Ovary (tissue), 9 donors: ENCODE measurements around the gene ANLN. TPM values are rescaled to one million over a fixed set of nuclear protein-coding genes. Genes with fewer than 3 reads are reported as not detected.

Experiments used
- DNase-seq, 5 donors: peaks; one replicate each; pipeline ENCODE4 v3.0.0-alpha.2; 2019 to 2020
- H3K27ac ChIP-seq, 2 donors: fragments of 200-600 bp; one replicate each; pipeline versions ENCODE4 v1.5.1 to v1.8.0; 2019 to 2022
- H3K27me3 ChIP-seq: fragments of 200-600 bp; one replicate; pipeline ENCODE4 v1.8.0; 2022
- H3K36me3 ChIP-seq: fragments of 200-600 bp; sonication (generic); one replicate; pipeline ENCODE4 v1.5.1; 2019
- H3K4me1 ChIP-seq: one replicate; pipeline ENCODE4 v1.8.1; 2013; ENCODE audit warnings: mild to moderate bottlenecking, moderate library complexity; ENCODE audit not compliant: insufficient read depth
- H3K4me3 ChIP-seq: fragments of 200-600 bp; sonication (generic); one replicate; pipeline ENCODE4 v1.5.1; 2017
- H3K9me3 ChIP-seq, 2 donors: fragments of 200-600 bp in 1 of 2; sonication (generic) in 1 of 2; one replicate each; pipeline versions ENCODE4 v1.5.1 to v1.8.1; 2013 to 2019; ENCODE audit warnings: mild to moderate bottlenecking in 1 of 2, moderate library complexity in 1 of 2
- EP300 ChIP-seq: sonication (generic); formaldehyde crosslinking; IDR thresholded peaks from one replicate; pipeline ENCODE4 v1.6.1; 2017; ENCODE audit warnings: antibody characterized with exemption
- POLR2A ChIP-seq: fragments of 450-650 bp; IDR thresholded peaks from one replicate; pipeline ENCODE4 v1.6.1; 2017; ENCODE audit warnings: antibody characterized with exemption, mild to moderate bottlenecking, moderate library complexity
- WGBS, 3 donors: extraction: QIAGEN DNeasy Blood & Tissue Kit in 1 of 3; methylation state at CpG; one replicate each; pipeline versions ENCODE4 v1.1.5 to v1.1.7; 2013 to 2017; 5-methylcytosine and 5-hydroxymethylcytosine counted together
- intact Hi-C, 4 donors: fragments of 100-400 bp; cut with DNase I; formaldehyde crosslinking; loops; one replicate each; pipeline versions ENCODE4 v1.11.0 to v1.15.1; 2022 to 2023
- polyA plus RNA-seq, 2 donors: library from polyadenylated mRNA; stranded (reverse); fragments of 200-250 nt in 1 of 2; fragments of 350-450 nt in 1 of 2; fragmentation: Illumina TruSeq in 1 of 2; extraction: RNeasy Lipid Tissue Mini Kit (QIAGEN cat#74804) in 1 of 2; gene quantifications; one replicate each; pipeline ENCODE4 v1.2.3, GENCODE V29; 2013 to 2014
- total RNA-seq, 7 donors: library from RNA; depleted of rRNA in 2 of 7; stranded (reverse); fragments of >200 nt in 2 of 7; fragmentation: NEBNext Ultra II Directional in 3 of 7; extraction: Animal tissue kit (Norgen Biotek cat#: 25700) in 3 of 7; gene quantifications; one replicate each; pipeline versions ENCODE4 v1.1.0 to v1.2.4, GENCODE V29; 2016 to 2023
- TF ChIP-seq, protein P1 (sequence below), 3 donors: fragments of 450-650 bp in 2 of 3; fragments of 200-600 bp in 1 of 3; IDR thresholded peaks; one replicate each; pipeline versions ENCODE4 v1.5.1 to v1.8.0; 2016 to 2022; ENCODE audit warnings: antibody characterized with exemption in 3 of 3, mild to moderate bottlenecking in 1 of 3
- donor health status: DM: no; HTN: no; CAD: no; lungs with moderate emphysema.
- donor health status: DM: no; HTN: no; CAD: no.
- donor health status: Bipolar disorder and iron deficiency.
- donor health status: DM: yes; HTN: yes; CAD: no.
- donor health status: DM: no; HTN: no; CAD: no.
- donor health status: DM: yes; HTN: yes; CAD: no.

Gene ANLN
- total and polyA plus RNA-seq, 9 donors: 0.50 to 6.0 (median 2.6) TPM

DNA sequence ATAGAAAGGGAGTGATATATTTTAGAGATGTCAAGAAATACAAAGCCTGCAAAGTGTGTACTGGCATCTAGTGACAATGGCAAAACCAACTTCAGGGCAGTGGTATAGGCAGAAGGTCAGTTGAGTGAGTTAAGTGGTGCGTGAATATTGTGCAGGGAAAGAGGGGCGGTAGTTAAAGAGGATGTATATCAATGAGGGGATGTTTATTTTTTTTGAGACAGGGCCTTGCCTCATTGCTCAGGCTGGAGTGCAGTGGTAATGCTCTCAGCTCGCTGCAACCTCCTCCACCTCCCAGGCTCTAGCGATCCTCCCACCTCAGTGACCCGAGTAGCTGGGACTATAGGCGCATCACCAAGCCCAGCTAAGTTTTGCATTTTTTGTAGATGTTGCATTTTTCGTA is 13.8 kb downstream of the ANLN start:
- Histone ChIP-seq H3K27ac (no peak overlapping the region), H3K4me1 (no peaks in the 10 kb centered on the region), H3K27me3 (no peaks in the 10 kb centered on the region), H3K9me3 (no peaks in the 10 kb centered on the region), H3K4me3 (no peak overlapping the region), H3K36me3 (no peaks in the 10 kb centered on the region)
- TF ChIP-seq, protein P1, sequence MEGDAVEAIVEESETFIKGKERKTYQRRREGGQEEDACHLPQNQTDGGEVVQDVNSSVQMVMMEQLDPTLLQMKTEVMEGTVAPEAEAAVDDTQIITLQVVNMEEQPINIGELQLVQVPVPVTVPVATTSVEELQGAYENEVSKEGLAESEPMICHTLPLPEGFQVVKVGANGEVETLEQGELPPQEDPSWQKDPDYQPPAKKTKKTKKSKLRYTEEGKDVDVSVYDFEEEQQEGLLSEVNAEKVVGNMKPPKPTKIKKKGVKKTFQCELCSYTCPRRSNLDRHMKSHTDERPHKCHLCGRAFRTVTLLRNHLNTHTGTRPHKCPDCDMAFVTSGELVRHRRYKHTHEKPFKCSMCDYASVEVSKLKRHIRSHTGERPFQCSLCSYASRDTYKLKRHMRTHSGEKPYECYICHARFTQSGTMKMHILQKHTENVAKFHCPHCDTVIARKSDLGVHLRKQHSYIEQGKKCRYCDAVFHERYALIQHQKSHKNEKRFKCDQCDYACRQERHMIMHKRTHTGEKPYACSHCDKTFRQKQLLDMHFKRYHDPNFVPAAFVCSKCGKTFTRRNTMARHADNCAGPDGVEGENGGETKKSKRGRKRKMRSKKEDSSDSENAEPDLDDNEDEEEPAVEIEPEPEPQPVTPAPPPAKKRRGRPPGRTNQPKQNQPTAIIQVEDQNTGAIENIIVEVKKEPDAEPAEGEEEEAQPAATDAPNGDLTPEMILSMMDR (IDR thresholded peaks at IDR 0.05): no peak
- TF ChIP-seq POLR2A (no peak), EP300 (no peak)
- DNase-seq: no peak
- intact Hi-C loops: no loop called here
- WGBS, 3 donors: 90 to 97% (median 94%) methylated on average over 7 of the region's 7 CpGs

DNA sequence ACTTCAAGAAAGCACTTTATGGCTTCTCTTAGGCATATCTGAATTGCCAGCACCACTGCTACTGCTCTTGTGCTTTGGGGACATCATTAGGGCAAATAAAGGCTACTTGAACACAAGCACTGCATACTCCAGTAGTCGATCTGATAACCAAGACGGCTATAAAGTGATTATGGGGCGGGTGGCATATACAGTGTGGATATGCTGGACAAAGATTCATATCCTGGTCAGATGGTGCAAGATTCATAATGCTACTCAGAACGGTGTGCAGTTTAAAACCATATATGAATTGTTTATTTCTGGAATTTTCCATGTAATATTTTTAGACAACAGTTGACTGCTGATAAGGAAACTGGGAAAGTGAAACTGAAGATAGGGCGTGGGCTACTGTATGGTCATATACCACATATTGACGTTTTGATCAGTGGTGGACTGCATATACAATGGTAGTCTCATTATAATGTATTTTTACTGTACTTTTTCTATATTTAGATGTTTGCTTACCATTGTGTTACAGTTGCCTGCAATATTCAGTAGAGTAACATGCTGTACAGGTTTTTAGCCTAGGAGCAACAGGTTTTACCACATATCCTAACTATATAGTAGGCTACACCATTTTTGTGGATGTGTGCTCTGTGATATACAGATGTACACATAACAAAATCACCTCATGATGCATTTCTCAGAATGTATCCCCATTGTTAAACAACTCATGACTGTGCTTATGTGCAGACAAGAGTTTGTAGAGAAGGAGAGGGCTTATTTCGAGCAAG is 15.2 kb downstream of the ANLN start:
- DNase-seq: no peak
- Histone ChIP-seq H3K9me3 (no peaks in the 10 kb centered on the region), H3K27ac (no peak overlapping the region), H3K36me3 (no peaks in the 10 kb centered on the region), H3K27me3 (no peaks in the 10 kb centered on the region), H3K4me3 (no peak overlapping the region), H3K4me1 (no peaks in the 10 kb centered on the region)
- intact Hi-C loops: no loop called here
- TF ChIP-seq, protein P1 (IDR thresholded peaks at IDR 0.05): no peak
- no peak for TF ChIP-seq EP300
- TF ChIP-seq POLR2A: no peak
- WGBS, 3 donors: 83 to 86% (median 84%) methylated on average over 7 of the region's 7 CpGs

DNA sequence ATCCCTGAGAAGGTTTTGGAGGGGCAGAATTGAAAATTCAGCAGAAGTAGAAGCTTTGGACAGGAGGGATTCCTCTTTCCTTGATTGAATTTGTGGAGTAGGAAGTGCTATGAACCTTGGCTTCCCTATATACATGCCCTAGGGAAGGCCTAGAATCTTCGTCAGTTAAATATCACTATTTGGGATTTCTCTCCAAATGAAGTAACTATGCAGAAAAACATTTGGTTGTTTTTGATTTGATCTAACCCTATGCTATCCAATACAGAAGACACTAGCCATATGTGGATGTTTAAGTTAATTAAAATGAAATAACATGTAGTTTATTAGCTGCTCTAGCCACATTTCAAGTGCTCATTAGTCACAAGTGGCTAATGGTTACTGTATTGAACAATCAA is 15.7 kb downstream of the ANLN start:
- no peak for DNase-seq
- Histone ChIP-seq H3K9me3 (no peaks in the 10 kb centered on the region), H3K27me3 (no peaks in the 10 kb centered on the region), H3K36me3 (no peaks in the 10 kb centered on the region), H3K4me3 (no peak overlapping the region), H3K27ac (no peak overlapping the region), H3K4me1 (no peaks in the 10 kb centered on the region)
- TF ChIP-seq EP300 (no peak), POLR2A (no peak)
- TF ChIP-seq, protein P1 (IDR thresholded peaks at IDR 0.05): no peak
- WGBS, 3 donors: 81 to 88% (median 85%) methylated on average over 1 of the region's 1 CpG
- intact Hi-C loops: no loop called here

DNA sequence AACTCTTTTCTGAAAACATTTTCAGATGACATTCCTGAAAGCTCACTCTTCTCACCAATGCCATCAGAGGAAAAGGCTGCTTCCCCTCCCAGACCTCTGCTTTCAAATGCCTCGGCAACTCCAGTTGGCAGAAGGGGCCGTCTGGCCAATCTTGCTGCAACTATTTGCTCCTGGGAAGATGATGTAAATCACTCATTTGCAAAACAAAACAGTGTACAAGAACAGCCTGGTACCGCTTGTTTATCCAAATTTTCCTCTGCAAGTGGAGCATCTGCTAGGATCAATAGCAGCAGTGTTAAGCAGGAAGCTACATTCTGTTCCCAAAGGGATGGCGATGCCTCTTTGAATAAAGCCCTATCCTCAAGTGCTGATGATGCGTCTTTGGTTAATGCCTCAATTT is 16.5 kb downstream of the ANLN start:
- Histone ChIP-seq H3K4me3 (no peak overlapping the region), H3K27ac (no peak overlapping the region), H3K27me3 (no peaks in the 10 kb centered on the region), H3K4me1 (no peaks in the 10 kb centered on the region), H3K9me3 (no peaks in the 10 kb centered on the region), H3K36me3 (no peaks in the 10 kb centered on the region)
- WGBS, 3 donors: 64 to 70% (median 64%) methylated on average over 5 of the region's 5 CpGs
- intact Hi-C loops: no loop called here
- TF ChIP-seq EP300 (no peak), POLR2A (no peak)
- TF ChIP-seq, protein P1 (IDR thresholded peaks at IDR 0.05): no peak
- DNase-seq: no peak
